ENCODE results near the gene PLPPR3.
"Not testable (repeated sequence)": the region's sequence is repeated elsewhere in the genome, so short reads cannot be mapped to it uniquely, and the experiment has no call there.

PLPPR3 gene

GRCh38 chr19:850979-851335 lies 29.2 kb upstream of the PLPPR3 start:
- Histone ChIP-seq H3K36me3 (ENCODE audit: control insufficient read depth, low read depth, low read length) (no peaks in the 10 kb centered on the region), H3K4me1 (ENCODE audit: control insufficient read depth, low read depth, low read length) (no peaks in the 10 kb centered on the region), H3K9ac (ENCODE audit: low read length) (no peak overlapping the region), H3K27me3 (ENCODE audit: control insufficient read depth, insufficient read depth, low read length) (no peaks in the 10 kb centered on the region), H3K9me3 (ENCODE audit: control insufficient read depth, low read depth, low read length) (no peaks in the 10 kb centered on the region), H3K4me3 (ENCODE audit: low read length) (no peak overlapping the region), H3K27ac (ENCODE audit: low read length) (no peak overlapping the region)

GRCh38 chr19:850221-850978 lies 28.6 kb upstream of the PLPPR3 start:
- Histone ChIP-seq H3K4me1 (ENCODE audit: control insufficient read depth, low read depth, low read length) (no peaks in the 10 kb centered on the region), H3K9ac (ENCODE audit: low read length) (no peak overlapping the region), H3K4me3 (ENCODE audit: low read length) (no peak overlapping the region), H3K27ac (ENCODE audit: low read length) (no peak overlapping the region), H3K36me3 (ENCODE audit: control insufficient read depth, low read depth, low read length) (no peaks in the 10 kb centered on the region), H3K27me3 (ENCODE audit: control insufficient read depth, insufficient read depth, low read length) (no peaks in the 10 kb centered on the region), H3K9me3 (ENCODE audit: control insufficient read depth, low read depth, low read length) (no peaks in the 10 kb centered on the region)

GRCh38 chr19:849195-849594 lies 27.4 kb upstream of the PLPPR3 start:
- not testable (repeated sequence) for H3K27me3 ChIP-seq (ENCODE audit: control insufficient read depth, insufficient read depth, low read length); H3K9ac ChIP-seq (ENCODE audit: low read length); H3K9me3 ChIP-seq (ENCODE audit: control insufficient read depth, low read depth, low read length); H3K27ac ChIP-seq (ENCODE audit: low read length); H3K4me1 ChIP-seq (ENCODE audit: control insufficient read depth, low read depth, low read length); H3K4me3 ChIP-seq (ENCODE audit: low read length); H3K36me3 ChIP-seq (ENCODE audit: control insufficient read depth, low read depth, low read length)

- Histone ChIP-seq H3K27me3 (ENCODE audit: control insufficient read depth, insufficient read depth, low read length) (peaks cover 11% of the 10 kb centered on the region), H3K36me3 (ENCODE audit: control insufficient read depth, low read depth, low read length) (no peaks in the 10 kb centered on the region), H3K4me1 (ENCODE audit: control insufficient read depth, low read depth, low read length) (no peaks in the 10 kb centered on the region), H3K9me3 (ENCODE audit: control insufficient read depth, low read depth, low read length) (no peaks in the 10 kb centered on the region), H3K27ac (ENCODE audit: low read length) (no peak overlapping the region), H3K4me3 (ENCODE audit: low read length) (no peak overlapping the region), H3K9ac (ENCODE audit: low read length) (no peak overlapping the region)
Measured at GRCh38 chr19:848386-848921, 26.7 kb upstream of the PLPPR3 start.

GRCh38 chr19:845707-846521 lies 24.2 kb upstream of the PLPPR3 start:
- no peaks in the 10 kb centered on the region for H3K36me3 ChIP-seq (ENCODE audit: control insufficient read depth, low read depth, low read length)
- no peak overlapping the region for H3K9ac ChIP-seq (ENCODE audit: low read length)
- H3K27ac ChIP-seq (ENCODE audit: low read length): no peak overlapping the region
- no peaks in the 10 kb centered on the region for H3K4me1 ChIP-seq (ENCODE audit: control insufficient read depth, low read depth, low read length)
- peaks cover 21% of the 10 kb centered on the region for H3K27me3 ChIP-seq (ENCODE audit: control insufficient read depth, insufficient read depth, low read length)
- H3K9me3 ChIP-seq (ENCODE audit: control insufficient read depth, low read depth, low read length): no peaks in the 10 kb centered on the region
- no peak overlapping the region for H3K4me3 ChIP-seq (ENCODE audit: low read length)

GRCh38 chr19:844546-844971 lies 22.8 kb upstream of the PLPPR3 start:
- no peak overlapping the region for H3K4me3 ChIP-seq (ENCODE audit: low read length)
- no peak overlapping the region for H3K9ac ChIP-seq (ENCODE audit: low read length)
- no peaks in the 10 kb centered on the region for H3K4me1 ChIP-seq (ENCODE audit: control insufficient read depth, low read depth, low read length)
- H3K27ac ChIP-seq (ENCODE audit: low read length): no peak overlapping the region
- peaks cover 21% of the 10 kb centered on the region for H3K27me3 ChIP-seq (ENCODE audit: control insufficient read depth, insufficient read depth, low read length)
- H3K36me3 ChIP-seq (ENCODE audit: control insufficient read depth, low read depth, low read length): no peaks in the 10 kb centered on the region
- no peaks in the 10 kb centered on the region for H3K9me3 ChIP-seq (ENCODE audit: control insufficient read depth, low read depth, low read length)

- peaks cover 21% of the 10 kb centered on the region for H3K27me3 ChIP-seq (ENCODE audit: control insufficient read depth, insufficient read depth, low read length)
- no peaks in the 10 kb centered on the region for H3K9me3 ChIP-seq (ENCODE audit: control insufficient read depth, low read depth, low read length)
- H3K4me1 ChIP-seq (ENCODE audit: control insufficient read depth, low read depth, low read length): no peaks in the 10 kb centered on the region
- H3K27ac ChIP-seq (ENCODE audit: low read length): no peak overlapping the region
- H3K4me3 ChIP-seq (ENCODE audit: low read length): no peak overlapping the region
- no peaks in the 10 kb centered on the region for H3K36me3 ChIP-seq (ENCODE audit: control insufficient read depth, low read depth, low read length)
- H3K9ac ChIP-seq (ENCODE audit: low read length): no peak overlapping the region
Measured at GRCh38 chr19:843836-844545, 22.2 kb upstream of the PLPPR3 start.

GRCh38 chr19:843180-843835 lies 21.6 kb upstream of the PLPPR3 start:
- Histone ChIP-seq H3K27ac (ENCODE audit: low read length) (no peak overlapping the region), H3K27me3 (ENCODE audit: control insufficient read depth, insufficient read depth, low read length) (peaks cover 21% of the 10 kb centered on the region), H3K9me3 (ENCODE audit: control insufficient read depth, low read depth, low read length) (no peaks in the 10 kb centered on the region), H3K4me3 (ENCODE audit: low read length) (no peak overlapping the region), H3K9ac (ENCODE audit: low read length) (no peak overlapping the region), H3K36me3 (ENCODE audit: control insufficient read depth, low read depth, low read length) (no peaks in the 10 kb centered on the region), H3K4me1 (ENCODE audit: control insufficient read depth, low read depth, low read length) (no peaks in the 10 kb centered on the region)

GRCh38 chr19:842802-843179 lies 21.0 kb upstream of the PLPPR3 start:
- not testable (repeated sequence) for H3K4me3 ChIP-seq (ENCODE audit: low read length); H3K4me1 ChIP-seq (ENCODE audit: control insufficient read depth, low read depth, low read length); H3K27ac ChIP-seq (ENCODE audit: low read length); H3K9me3 ChIP-seq (ENCODE audit: control insufficient read depth, low read depth, low read length); H3K9ac ChIP-seq (ENCODE audit: low read length); H3K36me3 ChIP-seq (ENCODE audit: control insufficient read depth, low read depth, low read length)
- peaks cover 21% of the 10 kb centered on the region for H3K27me3 ChIP-seq (ENCODE audit: control insufficient read depth, insufficient read depth, low read length)

GRCh38 chr19:840519-841206 lies 18.9 kb upstream of the PLPPR3 start, which contains the start of gene PRTN3:
PRTN3 (plus strand) TSS chr19:840999; CDS start chr19:841009, 10 bp downstream.
- no peaks in the 10 kb centered on the region for H3K36me3 ChIP-seq (ENCODE audit: control insufficient read depth, low read depth, low read length)
- H3K4me3 ChIP-seq (ENCODE audit: low read length): no peak within 1 kb of the TSS
- no peaks in the 10 kb centered on the region for H3K4me1 ChIP-seq (ENCODE audit: control insufficient read depth, low read depth, low read length)
- H3K9me3 ChIP-seq (ENCODE audit: control insufficient read depth, low read depth, low read length): no peaks in the 10 kb centered on the region
- peaks cover 21% of the 10 kb centered on the region for H3K27me3 ChIP-seq (ENCODE audit: control insufficient read depth, insufficient read depth, low read length)
- no peak within 1 kb of the TSS for H3K9ac ChIP-seq (ENCODE audit: low read length)
- no peak within 1 kb of the TSS for H3K27ac ChIP-seq (ENCODE audit: low read length)

Data from iPS-18a (cell line).